ENCODE measurements around the gene LZTS3. TPM values are rescaled to one million over a fixed set of nuclear protein-coding genes. Genes with fewer than 3 reads are reported as not detected.

Gene LZTS3
- total RNA-seq, 1 donor from 2014 or later, result 11.3 TPM

DNA sequence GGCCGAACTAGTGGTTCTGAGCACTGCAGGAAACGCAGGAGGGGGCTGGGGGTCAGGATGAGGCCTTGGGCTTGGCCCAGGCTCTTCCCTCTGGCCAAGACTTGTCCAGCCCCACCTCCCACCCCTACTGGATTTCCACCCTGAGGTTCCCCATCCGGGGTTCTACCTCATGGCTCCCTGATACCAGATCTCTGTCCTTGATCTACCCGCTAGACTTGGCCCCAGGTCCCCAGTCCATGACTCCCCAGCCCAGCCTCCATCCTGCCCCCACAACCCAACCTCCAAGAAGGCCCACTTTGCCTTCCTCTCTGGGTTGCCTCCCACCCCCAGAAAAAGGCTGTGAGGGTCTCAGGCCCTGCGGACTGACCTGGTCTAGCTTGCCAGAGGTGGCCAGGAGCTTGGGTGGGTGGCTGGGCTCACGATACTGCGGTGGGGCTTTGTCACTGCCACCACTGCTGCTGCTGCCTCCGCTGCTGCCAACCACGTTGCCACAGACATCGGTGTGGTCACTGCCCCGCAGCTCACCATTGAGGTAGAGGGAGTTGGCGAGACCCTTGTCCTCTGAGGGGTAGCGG is 6.9 kb downstream of the LZTS3 start:
- Histone ChIP-seq H3K36me3 (ENCODE audit: control insufficient read depth, insufficient read depth, low read length) (no peaks in the 10 kb centered on the region), H3K27me3 (ENCODE audit: control insufficient read depth, insufficient read depth, low read length) (peaks cover 3% of the 10 kb centered on the region), H3K4me3 (ENCODE audit: low read depth, low read length) (no peak overlapping the region)
- FAIRE-seq (no peak), DNase-seq (ENCODE audit: low read depth) (no peak)
- TF ChIP-seq, protein P1, sequence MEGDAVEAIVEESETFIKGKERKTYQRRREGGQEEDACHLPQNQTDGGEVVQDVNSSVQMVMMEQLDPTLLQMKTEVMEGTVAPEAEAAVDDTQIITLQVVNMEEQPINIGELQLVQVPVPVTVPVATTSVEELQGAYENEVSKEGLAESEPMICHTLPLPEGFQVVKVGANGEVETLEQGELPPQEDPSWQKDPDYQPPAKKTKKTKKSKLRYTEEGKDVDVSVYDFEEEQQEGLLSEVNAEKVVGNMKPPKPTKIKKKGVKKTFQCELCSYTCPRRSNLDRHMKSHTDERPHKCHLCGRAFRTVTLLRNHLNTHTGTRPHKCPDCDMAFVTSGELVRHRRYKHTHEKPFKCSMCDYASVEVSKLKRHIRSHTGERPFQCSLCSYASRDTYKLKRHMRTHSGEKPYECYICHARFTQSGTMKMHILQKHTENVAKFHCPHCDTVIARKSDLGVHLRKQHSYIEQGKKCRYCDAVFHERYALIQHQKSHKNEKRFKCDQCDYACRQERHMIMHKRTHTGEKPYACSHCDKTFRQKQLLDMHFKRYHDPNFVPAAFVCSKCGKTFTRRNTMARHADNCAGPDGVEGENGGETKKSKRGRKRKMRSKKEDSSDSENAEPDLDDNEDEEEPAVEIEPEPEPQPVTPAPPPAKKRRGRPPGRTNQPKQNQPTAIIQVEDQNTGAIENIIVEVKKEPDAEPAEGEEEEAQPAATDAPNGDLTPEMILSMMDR (IDR thresholded peaks at IDR 0.05; ENCODE audit: insufficient read depth, low read length, severe bottlenecking), result no peak

DNA sequence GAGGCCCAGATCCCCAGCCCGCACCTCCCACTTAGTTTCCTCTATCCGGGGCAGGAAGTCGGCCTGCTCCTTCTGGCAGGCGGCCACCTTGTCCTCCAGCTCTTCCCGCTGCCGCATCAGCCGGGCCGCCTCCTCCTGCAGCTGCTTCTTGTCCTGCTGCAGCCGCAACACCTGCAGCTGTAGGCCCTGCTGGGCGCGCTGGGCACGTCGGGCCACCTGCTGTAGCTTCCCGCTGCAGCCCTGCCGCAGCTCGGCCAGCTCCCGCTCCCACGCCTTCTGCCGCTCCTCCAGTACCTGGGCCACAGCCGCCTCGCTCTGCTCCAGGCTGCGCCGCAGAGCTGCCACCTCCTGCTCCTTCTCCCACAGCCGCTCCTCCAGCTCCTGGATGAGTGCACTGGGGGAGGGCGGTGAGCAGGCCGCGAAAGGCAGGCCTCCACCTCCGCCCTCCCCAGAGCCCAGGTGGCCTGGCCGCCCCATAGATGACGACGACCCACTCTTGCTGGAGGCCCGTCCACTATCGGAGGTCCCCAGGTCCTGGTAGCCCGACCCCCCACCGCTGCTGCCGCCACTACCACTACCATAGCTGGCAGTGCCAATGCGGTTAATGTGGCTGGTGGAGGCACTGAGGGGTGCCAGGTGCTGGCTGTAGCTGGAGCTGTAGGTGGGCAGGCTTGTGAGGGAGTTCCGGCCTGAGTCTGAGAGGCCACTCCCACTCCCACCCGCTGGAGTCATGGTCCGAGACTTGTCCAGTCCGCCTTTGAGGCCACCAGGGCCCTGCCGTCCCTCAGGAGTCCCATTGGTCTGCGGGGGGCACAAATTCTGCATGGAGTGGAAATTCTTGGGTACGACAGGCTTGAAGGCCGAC is 7.6 kb downstream of the LZTS3 start:
- no peak overlapping the region for H3K4me3 ChIP-seq (ENCODE audit: low read depth, low read length)
- peaks cover 3% of the 10 kb centered on the region for H3K27me3 ChIP-seq (ENCODE audit: control insufficient read depth, insufficient read depth, low read length)
- H3K36me3 ChIP-seq (ENCODE audit: control insufficient read depth, insufficient read depth, low read length), result no peaks in the 10 kb centered on the region
- FAIRE-seq (no peak), DNase-seq (ENCODE audit: low read depth) (no peak)
- TF ChIP-seq, protein P1 (IDR thresholded peaks at IDR 0.05; ENCODE audit: insufficient read depth, low read length, severe bottlenecking), result no peak

DNA sequence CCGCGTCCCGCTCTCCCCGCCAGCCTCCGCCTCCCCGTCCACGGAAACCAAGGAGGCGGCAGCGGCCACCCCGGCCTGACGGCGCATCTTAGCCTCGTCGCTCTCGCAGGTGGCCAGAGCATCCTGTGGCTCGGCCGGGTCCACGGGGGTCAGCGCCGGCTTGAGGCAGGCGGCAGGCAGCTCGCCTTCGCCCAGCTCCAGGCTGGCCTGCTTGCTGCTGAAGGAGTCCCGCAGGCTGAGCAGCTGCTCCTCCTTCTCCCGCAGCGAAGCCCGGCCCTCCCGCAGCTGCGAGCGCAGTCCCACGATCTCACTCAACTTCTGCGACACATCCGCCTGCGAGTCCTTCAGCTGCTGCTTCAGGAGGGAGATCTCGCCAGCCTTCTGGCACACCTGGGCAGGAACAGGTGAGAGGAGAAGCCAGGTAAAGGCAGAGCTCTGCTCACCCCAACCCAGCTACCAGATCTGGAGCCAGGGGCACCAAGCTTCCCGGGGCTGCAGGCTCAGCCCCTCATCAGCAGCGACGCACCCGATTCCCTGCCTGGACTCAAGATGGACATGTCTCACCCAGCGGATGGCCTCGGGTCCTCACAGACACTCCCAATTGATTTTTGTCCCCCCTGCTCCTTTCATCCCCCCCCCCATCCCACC is 8.5 kb downstream of the LZTS3 start:
- Histone ChIP-seq H3K4me3 (ENCODE audit: low read depth, low read length) (no peak overlapping the region), H3K36me3 (ENCODE audit: control insufficient read depth, insufficient read depth, low read length) (no peaks in the 10 kb centered on the region), H3K27me3 (ENCODE audit: control insufficient read depth, insufficient read depth, low read length) (peaks cover 3% of the 10 kb centered on the region)
- DNase-seq (ENCODE audit: low read depth) (no peak), FAIRE-seq (no peak)
- TF ChIP-seq, protein P1 (IDR thresholded peaks at IDR 0.05; ENCODE audit: insufficient read depth, low read length, severe bottlenecking), result no peak

DNA sequence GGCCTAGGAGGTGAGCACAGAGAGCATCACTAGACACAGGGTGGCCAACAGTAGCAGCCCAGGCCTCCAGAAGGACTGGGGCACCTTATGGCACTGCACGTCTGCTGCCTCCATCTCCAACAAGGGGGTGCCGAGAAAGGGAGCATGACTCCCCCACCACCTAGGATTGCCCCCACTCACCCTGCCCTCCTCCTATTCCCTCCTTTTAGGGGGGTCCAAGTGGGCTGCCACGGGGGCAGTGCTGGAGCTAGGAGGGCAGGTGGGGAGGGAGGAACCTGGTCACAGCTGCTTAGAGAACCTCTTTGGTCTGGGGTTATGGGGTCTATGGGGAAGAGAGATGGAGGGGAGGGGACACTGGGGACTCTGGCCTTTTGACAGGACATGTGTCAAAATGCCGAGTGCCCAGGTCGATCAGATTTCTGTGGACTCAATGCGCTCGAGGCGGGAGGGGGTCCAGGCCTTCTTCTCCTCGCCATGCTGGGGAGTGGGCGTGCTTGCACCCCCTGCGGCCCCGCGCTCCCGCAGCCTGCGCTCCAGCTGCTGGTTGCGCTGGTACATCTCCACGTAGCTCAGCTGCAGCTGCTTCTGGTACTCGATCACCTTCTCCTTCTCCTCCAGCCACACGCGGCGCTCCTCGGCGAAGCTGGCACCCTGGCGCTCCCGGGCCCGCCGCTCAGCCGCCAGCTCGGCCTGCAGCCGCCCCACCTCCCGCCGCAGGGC is 9.1 kb downstream of the LZTS3 start:
- DNase-seq (ENCODE audit: low read depth) (no peak), FAIRE-seq (no peak)
- Histone ChIP-seq H3K36me3 (ENCODE audit: control insufficient read depth, insufficient read depth, low read length) (no peaks in the 10 kb centered on the region), H3K4me3 (ENCODE audit: low read depth, low read length) (no peak overlapping the region), H3K27me3 (ENCODE audit: control insufficient read depth, insufficient read depth, low read length) (peaks cover 3% of the 10 kb centered on the region)
- TF ChIP-seq, protein P1 (IDR thresholded peaks at IDR 0.05; ENCODE audit: insufficient read depth, low read length, severe bottlenecking), result no peak

DNA sequence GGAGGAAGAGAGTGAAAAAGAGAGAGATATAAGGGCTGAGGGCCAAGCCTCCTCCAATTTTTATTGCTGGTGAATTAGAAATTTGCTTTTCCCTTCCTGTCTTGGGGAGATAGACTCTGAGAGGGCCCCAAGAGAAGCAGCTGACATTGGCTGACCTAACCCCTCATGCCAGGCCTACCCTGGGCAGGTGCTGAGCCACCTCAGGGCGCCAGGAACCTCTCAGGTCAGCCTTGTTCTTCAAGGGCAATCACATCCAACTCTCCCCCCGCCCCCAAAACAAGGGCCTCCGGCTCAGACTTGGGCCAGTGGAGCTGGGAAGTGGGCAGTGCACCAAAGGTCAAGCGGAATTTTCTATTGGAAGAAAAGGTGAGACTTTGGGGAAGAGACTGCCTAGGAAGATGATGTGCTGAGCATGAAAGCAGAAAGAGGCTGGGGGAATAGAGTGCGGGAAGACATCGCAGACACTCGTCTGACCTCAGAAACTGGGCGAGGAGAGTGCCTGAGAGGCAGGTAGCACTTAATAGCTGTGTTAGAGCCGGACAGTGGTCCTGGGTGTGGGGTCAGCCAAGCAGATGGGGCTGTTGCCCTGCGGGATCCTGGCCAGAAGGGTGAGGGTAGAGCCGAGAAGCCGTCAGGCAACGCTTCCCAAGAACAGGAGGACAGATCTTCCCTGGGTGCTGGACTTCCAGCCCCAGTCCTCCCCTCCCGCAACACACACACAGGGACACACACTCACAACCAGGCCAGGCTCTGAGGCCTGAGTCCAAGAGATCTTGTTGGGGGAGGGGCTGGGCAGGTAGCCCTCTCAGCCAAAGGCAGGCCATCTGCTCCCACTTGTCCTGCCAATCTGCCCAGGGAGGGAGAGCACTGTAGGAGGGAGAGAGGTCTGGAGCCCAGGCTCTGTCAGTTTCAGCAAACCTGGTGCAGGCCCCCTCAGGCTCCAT is 10.0 kb downstream of the LZTS3 start:
- Histone ChIP-seq H3K27me3 (ENCODE audit: control insufficient read depth, insufficient read depth, low read length) (peaks cover 3% of the 10 kb centered on the region), H3K4me3 (ENCODE audit: low read depth, low read length) (no peak overlapping the region), H3K36me3 (ENCODE audit: control insufficient read depth, insufficient read depth, low read length) (no peaks in the 10 kb centered on the region)
- FAIRE-seq (no peak), DNase-seq (ENCODE audit: low read depth) (no peak)
- TF ChIP-seq, protein P1 (IDR thresholded peaks at IDR 0.05; ENCODE audit: insufficient read depth, low read length, severe bottlenecking), result no peak

Data from bronchial epithelial cell (primary cell).